ENCODE data around the gene FAM163B. TPM values are rescaled to one million over a fixed set of nuclear protein-coding genes. Genes with fewer than 3 reads are reported as not detected.

Gene FAM163B
- total and polyA plus RNA-seq, 4 donors: 2.1 to 4.0 (median 3.4) TPM

- Histone ChIP-seq H3K27me3 (ENCODE audit: control insufficient read depth in 4 of 4, insufficient read depth in 4 of 4, low read length in 3 of 4) (peaks cover 0 to 2% (median 0%) of the 10 kb centered on the region in 4 donors), H3K36me3 (ENCODE audit: control insufficient read depth in 4 of 4, insufficient read depth in 3 of 4, low read depth in 1 of 4, low read length in 3 of 4) (no peaks in the 10 kb centered on the region), H3K9ac (ENCODE audit: low read depth in 1 of 2, low read length in 2 of 2) (no peak overlapping the region), H3K4me1 (ENCODE audit: control insufficient read depth in 4 of 4, insufficient read depth in 4 of 4, low read length in 3 of 4) (peaks cover 0 to 2% (median 0%) of the 10 kb centered on the region in 4 donors), H3K9me3 (ENCODE audit: control insufficient read depth in 4 of 4, low read length in 3 of 4) (no peaks in the 10 kb centered on the region), H3K4me3 (ENCODE audit: low read depth in 1 of 3, low read length in 3 of 3) (no peak overlapping the region), H3K27ac (ENCODE audit: low read depth in 1 of 2, low read length in 2 of 2) (peak overlapping the region; percentile 1 to 2)
- DNase-seq (ENCODE audit: low spot score): no peak
- TF ChIP-seq ZBTB33 (IDR thresholded peaks at IDR 0.05) (no peak), GABPA (IDR thresholded peaks at IDR 0.05 in 1 of 2, conservative IDR thresholded peaks at IDR 0.05 in 1 of 2) (no peak), CTCF (IDR thresholded peaks at IDR 0.05; ENCODE audit: low read depth, low read length, missing input control) (no peak), YY1 (IDR thresholded peaks at IDR 0.05) (no peak), EGR1 (IDR thresholded peaks at IDR 0.05; ENCODE audit: low read depth in 2 of 2) (no peak), FOXA1 (IDR thresholded peaks at IDR 0.05) (no peak), HNF4G (IDR thresholded peaks at IDR 0.05) (no peak), SP1 (IDR thresholded peaks at IDR 0.05) (no peak), TAF1 (conservative IDR thresholded peaks at IDR 0.05) (no peak), HNF4A (conservative IDR thresholded peaks at IDR 0.05) (no peak), FOXA2 (IDR thresholded peaks at IDR 0.05) (no peak)
- WGBS: 78% methylated on average over 8 of the region's 8 CpGs
These were observed 2.5 kb downstream of the FAM163B start for GRCh38 chr9:133606708-133607025.

- TF ChIP-seq FOXA2 (IDR thresholded peaks at IDR 0.05) (no peak), RXRA (IDR thresholded peaks at IDR 0.05) (no peak), HNF4A (conservative IDR thresholded peaks at IDR 0.05) (no peak), HNF4G (IDR thresholded peaks at IDR 0.05) (no peak), ZBTB33 (IDR thresholded peaks at IDR 0.05) (no peak), ATF3 (IDR thresholded peaks at IDR 0.05) (no peak), REST (IDR thresholded peaks at IDR 0.05) (no peak), CTCF (IDR thresholded peaks at IDR 0.05; ENCODE audit: low read depth, low read length, missing input control) (no peak), YY1 (IDR thresholded peaks at IDR 0.05) (no peak), EGR1 (IDR thresholded peaks at IDR 0.05; ENCODE audit: low read depth in 2 of 2) (no peak), JUND (IDR thresholded peaks at IDR 0.05) (no peak), FOXA1 (IDR thresholded peaks at IDR 0.05) (no peak), RAD21 (IDR thresholded peaks at IDR 0.05) (no peak), TAF1 (conservative IDR thresholded peaks at IDR 0.05) (no peak), SP1 (IDR thresholded peaks at IDR 0.05) (no peak), NR2F2 (IDR thresholded peaks at IDR 0.05) (no peak), MAX (IDR thresholded peaks at IDR 0.05) (no peak), GABPA (IDR thresholded peaks at IDR 0.05 in 1 of 2, conservative IDR thresholded peaks at IDR 0.05 in 1 of 2) (no peak)
- H3K4me1 ChIP-seq (ENCODE audit: control insufficient read depth in 4 of 4, insufficient read depth in 4 of 4, low read length in 3 of 4): peaks cover 0 to 2% (median 0%) of the 10 kb centered on the region in 4 donors
- no peaks in the 10 kb centered on the region for H3K36me3 ChIP-seq (ENCODE audit: control insufficient read depth in 4 of 4, insufficient read depth in 3 of 4, low read depth in 1 of 4, low read length in 3 of 4)
- H3K9ac ChIP-seq (ENCODE audit: low read depth in 1 of 2, low read length in 2 of 2): no peak overlapping the region
- DNase-seq (ENCODE audit: low spot score): no peak
- H3K9me3 ChIP-seq (ENCODE audit: control insufficient read depth in 4 of 4, low read length in 3 of 4): no peaks in the 10 kb centered on the region
- 77% methylated on average over 16 of the region's 16 CpGs for WGBS
- no peak overlapping the region for H3K4me3 ChIP-seq (ENCODE audit: low read depth in 1 of 3, low read length in 3 of 3)
- H3K27ac ChIP-seq (ENCODE audit: low read depth in 1 of 2, low read length in 2 of 2): no peak overlapping the region
- H3K27me3 ChIP-seq (ENCODE audit: control insufficient read depth in 4 of 4, insufficient read depth in 4 of 4, low read length in 3 of 4): peaks cover 0 to 2% (median 0%) of the 10 kb centered on the region in 4 donors
These were observed 3.1 kb downstream of the FAM163B start for GRCh38 chr9:133605856-133606707.

Data from liver (tissue), 9 donors.